ENCODE results near the gene KRT7. TPM values are rescaled to one million over a fixed set of nuclear protein-coding genes. Genes with fewer than 3 reads are reported as not detected.
A peak's percentile ranks its signal among the peaks of the same experiment; 100 is the strongest.
"Not testable (repeated sequence)": the region's sequence is repeated elsewhere in the genome, so short reads cannot be mapped to it uniquely, and the experiment has no call there.

The KRT7 gene
- total RNA-seq, 1 experiment from 2014 or later = not detected

- in situ Hi-C loops (cut with HindIII; ENCODE audit: low pct_unique_long_range_greater_than_20kb, low sequenced_read_pairs) = no loop called here
- DNase-seq (ENCODE audit: low read depth, low spot score) = peak; percentile 75
Measured at GRCh38 chr12:52278575-52279421, 45.8 kb downstream of the KRT7 start.

- peak; percentile 34 for DNase-seq (ENCODE audit: low read depth, low spot score)
- in situ Hi-C loops (cut with HindIII; ENCODE audit: low pct_unique_long_range_greater_than_20kb, low sequenced_read_pairs) = no loop called here
Measured at GRCh38 chr12:52279422-52280318, 46.6 kb downstream of the KRT7 start.

DNA sequence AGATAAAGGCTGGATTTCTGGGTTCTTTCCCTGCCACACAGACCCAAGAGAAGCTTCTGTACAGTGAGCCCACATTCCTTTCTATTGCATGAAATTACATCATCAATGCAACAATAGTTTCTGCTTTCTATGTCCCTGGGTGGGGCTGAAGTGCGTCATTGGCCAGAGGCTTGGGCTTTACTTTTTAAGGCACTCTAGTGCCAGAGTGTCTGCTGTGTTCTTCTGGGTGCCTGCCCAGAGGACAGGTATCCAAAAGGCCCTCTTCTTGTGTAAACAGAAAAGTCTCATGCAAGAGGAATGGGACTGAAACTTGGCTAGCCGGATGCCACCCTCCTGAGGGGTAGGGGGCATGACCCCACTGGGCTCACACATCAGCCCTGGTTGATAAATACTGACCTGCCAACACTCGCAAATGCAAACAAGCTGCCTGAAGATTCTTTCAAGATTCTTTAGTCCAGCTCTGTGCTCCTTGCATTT is 47.3 kb downstream of the KRT7 start:
- DNase-seq (ENCODE audit: low read depth, low spot score) = peak; percentile 78
- in situ Hi-C loops (cut with HindIII; ENCODE audit: low pct_unique_long_range_greater_than_20kb, low sequenced_read_pairs) = no loop called here

DNA sequence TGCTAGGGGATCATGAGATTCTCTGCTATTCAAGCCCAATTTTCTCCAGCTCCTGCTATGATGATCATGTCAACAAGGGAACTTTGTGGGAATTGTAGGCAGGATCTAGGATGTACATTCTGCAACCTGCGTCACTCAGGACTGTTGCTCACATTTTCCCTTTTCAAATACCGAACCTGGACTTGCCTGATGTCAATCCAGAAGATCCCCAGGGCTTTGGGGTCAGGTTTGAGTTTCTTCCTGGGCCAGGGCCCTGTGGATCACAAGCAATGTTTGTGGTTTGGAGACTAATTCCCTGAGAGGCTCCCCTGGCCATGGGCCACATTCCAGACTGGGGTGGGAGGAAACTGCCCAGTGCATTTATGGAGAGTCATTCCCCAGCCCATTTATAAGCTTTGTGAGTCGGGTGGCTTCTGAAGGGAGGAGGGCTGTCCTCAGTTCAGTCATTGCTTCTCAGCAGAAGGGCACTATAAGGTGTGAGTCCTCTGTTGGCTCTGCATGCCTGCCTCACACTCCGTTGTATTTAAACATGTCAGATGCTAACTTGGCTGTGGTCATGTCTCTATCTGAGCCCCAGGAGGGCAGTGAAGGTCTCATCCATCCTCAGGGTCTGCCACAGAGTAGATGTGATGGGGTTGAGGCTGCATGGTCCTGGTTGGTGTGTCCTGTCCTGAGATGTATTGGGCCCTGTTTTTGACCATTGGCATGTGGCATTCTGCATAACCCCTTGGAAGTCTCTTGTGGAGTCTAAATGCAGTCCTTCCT is 47.9 kb downstream of the KRT7 start:
- in situ Hi-C loops (cut with HindIII; ENCODE audit: low pct_unique_long_range_greater_than_20kb, low sequenced_read_pairs) = no loop called here

GRCh38 chr12:52284562-52285171 is 51.6 kb downstream of the KRT7 start:
- in situ Hi-C loops (cut with HindIII; ENCODE audit: low pct_unique_long_range_greater_than_20kb, low sequenced_read_pairs) = no loop called here
- no peak for DNase-seq (ENCODE audit: low read depth, low spot score)

More for the DNA sequence above, 47.9 kb downstream of the KRT7 start:
- DNase-seq (ENCODE audit: low read depth, low spot score) = peak; percentile 94

DNA sequence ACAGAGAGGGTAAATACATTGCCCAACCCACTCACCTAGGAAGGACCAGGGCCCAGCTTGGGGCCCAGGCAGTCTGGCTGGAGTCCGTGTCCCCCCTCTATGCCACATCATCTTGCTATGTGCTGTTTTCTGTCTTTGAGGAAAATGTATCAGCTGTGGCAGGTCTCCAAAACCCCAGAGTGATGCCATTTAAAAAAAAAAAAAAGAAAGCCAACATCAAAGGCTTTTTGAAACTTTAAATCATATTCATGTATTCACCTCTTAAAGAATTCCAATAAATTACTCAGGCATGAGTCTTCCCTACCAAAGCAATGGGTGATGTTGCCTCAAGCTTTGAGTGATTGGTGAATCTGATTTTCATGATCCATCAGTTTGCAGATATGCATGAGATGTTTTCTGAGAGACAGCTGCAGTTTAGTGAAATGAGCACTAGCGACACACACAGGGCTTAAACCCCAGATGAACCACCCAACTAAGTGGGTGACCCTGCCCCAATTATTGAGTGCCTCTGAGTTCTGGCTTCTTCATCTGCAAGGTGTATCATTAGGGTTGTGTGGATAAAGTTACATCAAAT is 52.2 kb downstream of the KRT7 start:
- in situ Hi-C loops (cut with HindIII; ENCODE audit: low pct_unique_long_range_greater_than_20kb, low sequenced_read_pairs) = no loop called here
- no peak for DNase-seq (ENCODE audit: low read depth, low spot score)

DNA sequence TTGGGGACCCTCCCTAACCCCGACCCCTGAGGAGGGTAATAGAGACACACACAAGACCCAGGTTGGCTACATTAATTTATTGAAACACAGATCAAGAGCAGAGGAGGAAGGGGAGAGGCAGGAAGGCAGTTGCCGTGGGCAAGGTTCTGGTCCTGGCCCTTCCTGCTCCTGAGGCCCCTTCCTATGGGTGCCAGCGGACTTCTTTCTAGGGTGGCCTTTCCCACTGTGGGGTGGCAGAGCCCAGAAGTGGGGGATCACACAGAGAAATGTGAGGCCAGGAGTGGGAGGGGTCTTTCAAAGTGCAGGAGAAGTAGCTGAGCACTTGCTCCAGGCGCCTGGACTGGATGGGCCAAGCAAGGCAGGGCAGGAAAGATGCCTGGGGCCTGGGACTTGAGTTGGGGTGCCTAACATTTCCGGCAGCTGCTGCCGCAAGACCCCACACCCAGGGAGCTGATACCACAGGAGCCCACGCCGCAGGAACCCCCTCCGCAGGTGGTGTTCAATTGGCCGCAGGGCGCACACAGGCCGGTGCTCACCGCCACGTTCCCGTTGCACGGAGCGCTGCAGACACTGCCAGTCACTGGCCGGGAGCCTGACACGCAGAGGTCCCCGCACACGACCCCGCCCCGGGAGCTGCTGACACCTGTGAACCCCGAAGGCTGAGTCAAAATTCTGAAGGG is 52.9 kb downstream of the KRT7 start:
- in situ Hi-C loops (cut with HindIII; ENCODE audit: low pct_unique_long_range_greater_than_20kb, low sequenced_read_pairs) = no loop called here
- DNase-seq (ENCODE audit: low read depth, low spot score) = no peak

- DNase-seq (ENCODE audit: low read depth, low spot score); in situ Hi-C loops (cut with HindIII; ENCODE audit: low pct_unique_long_range_greater_than_20kb, low sequenced_read_pairs): not testable (repeated sequence)
Measured at GRCh38 chr12:52286857-52287785, 54.1 kb downstream of the KRT7 start.

DNA sequence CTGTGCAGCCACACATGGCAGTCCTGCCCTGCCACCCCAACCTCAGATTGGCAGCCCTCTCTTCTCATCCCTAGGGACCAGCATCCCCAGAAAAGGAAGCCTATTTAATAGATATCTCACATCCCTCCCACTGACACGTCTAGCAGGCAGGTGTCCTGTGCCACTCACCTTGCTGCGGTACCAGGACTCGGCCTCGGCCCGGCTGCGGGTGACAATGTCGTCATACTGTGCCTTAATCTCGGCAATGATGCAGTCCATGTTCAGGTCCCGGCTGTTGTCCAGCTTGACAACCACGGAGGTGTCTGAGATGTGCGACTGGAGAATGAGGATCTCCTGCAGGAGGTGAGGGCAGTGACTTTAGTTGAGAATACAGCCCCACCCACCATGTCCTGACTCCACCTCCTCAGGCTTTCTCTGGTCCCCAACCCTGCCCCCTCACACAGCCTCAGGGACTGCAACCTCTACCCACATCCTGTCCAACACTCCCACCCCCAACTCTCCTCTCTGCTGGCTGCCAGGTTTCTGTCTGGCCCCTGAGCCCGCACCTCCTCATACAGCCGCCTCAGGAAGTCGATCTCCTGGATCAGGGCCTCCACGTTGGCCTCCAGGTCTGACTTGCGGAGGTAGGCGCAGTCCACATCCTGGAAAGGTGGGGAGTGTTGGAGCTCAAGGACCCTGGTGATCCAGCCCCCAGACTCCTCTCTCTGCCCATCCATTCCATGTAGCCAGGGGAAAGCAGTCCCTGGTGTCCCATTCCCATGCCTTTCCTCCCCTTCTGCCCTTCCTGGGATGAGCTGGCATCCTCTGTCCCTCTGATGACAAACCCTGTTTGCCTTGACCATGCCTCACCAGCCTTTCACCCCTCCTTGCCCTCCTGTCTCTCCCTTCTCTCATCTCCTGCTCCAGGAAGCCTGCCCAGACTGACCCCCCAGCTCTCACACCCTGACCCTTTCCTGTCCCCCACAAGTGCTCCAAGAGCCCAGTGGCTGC is 55.1 kb downstream of the KRT7 start:
- DNase-seq (ENCODE audit: low read depth, low spot score); in situ Hi-C loops (cut with HindIII; ENCODE audit: low pct_unique_long_range_greater_than_20kb, low sequenced_read_pairs): not testable (repeated sequence)

DNA sequence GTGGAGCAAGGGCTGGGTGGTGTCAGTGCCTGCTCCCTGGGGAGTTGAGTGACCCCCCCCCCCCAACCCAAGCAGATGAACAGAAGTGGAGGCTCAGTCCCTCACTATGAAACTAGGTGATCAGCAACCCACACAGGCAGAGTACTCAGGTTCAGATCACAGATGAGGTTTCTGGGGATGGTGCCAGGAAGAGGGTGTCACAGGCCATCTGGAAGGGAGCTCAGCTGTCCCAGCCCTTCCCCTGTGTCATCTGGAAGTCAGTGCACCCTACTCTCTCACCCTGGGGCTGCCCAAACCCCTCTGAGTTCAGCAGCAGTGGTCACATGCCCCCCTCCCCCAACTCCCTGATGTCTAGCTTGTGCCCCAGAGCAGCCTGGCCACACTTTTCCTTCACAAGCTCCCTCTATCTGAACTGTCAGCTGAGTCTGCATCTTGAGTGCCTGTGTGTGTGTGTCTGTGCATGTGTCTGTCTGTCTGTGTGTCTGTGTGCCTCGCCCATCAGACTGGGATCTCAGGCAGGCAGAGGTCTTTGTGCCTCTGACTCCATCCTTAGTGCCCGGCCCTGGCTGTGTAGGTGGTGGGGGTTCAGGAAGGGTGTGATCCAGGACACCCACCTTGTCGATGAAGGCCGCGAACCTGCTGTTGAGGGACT is 57.6 kb downstream of the KRT7 start:
- in situ Hi-C loops (cut with HindIII; ENCODE audit: low pct_unique_long_range_greater_than_20kb, low sequenced_read_pairs); DNase-seq (ENCODE audit: low read depth, low spot score): not testable (repeated sequence)

DNA sequence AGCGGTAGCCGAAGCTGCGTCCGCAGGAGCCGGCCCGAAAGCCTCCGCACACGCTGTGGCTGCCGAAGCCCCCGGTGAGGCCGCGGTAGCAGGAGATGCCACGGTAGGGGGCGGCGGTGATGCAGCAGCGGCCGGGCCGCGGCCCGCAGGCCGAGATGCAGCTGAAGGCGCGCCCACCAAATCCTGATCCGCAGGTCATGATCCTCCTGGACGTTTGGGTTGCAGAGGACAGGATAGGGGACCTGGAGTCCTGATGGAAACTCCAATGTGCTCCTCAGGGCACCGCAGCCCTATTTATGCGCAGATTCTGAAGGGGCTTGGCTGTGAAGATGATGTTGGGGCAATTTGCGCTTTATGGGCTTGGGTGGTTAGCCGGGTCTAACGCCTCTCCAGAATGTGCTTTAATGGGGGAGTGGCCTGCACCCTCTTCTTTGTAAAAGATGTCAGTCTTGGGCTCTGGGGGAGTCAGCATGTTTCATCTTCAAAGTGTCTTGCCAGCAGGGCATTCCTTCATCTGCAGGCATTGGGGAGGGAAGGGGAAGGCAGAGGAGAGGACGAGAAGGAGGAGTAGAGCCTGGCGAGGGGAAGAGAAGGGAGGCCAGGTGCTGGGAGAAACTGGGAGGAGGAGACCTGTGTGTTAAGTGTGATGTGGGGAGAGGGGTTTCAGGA is 58.4 kb downstream of the KRT7 start, which contains the start of gene KRT81:
Gene KRT81, minus strand, starts transcription at position 268 of the 669 bp plus-strand sequence. Its CDS starts 69 bp downstream, at position 199.
- in situ Hi-C loops (cut with HindIII; ENCODE audit: low pct_unique_long_range_greater_than_20kb, low sequenced_read_pairs) = no loop called here

DNA sequence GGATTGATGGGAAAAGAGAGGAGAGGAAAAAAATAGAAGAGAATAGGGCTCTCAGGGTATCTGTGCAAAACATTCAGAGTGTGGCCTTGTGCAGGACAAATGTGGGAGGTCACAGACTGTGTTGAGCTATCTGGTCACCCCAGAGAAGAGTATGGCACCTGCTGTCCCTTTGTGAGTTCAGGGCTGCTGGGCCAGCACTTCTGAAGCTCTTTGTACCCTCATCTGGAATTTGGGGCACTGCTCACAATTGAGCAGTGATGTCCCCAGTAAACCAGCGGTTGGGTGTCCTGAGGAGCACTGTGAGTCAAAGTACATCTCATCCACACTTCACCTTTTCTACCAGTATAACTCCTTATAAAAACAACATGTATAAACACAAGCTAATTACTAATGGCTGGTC is 60.9 kb downstream of the KRT7 start:
- in situ Hi-C loops (cut with HindIII; ENCODE audit: low pct_unique_long_range_greater_than_20kb, low sequenced_read_pairs) = no loop called here
- DNase-seq (ENCODE audit: low read depth, low spot score) = no peak

More for the DNA sequence above, 58.4 kb downstream of the KRT7 start, which contains the start of gene KRT81:
- no peak for DNase-seq (ENCODE audit: low read depth, low spot score)

DNA sequence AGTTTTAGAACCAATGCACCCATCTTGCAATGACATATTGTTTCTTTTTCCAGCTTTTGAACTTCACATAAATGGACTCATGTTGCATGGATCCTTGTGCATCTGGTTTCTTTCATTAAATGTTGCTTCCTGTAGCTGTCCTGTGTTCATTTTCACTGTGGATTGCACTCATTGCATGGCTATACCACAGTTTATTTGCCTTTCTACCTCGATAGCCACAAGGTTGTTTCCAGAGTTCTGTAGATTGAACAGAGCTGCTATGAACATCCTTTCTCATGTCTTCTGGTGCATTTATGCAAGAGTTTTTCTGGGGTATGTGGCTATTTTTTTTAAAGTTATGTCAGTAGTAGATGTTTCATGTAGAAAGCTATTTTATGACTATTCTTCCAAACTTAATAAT is 61.8 kb downstream of the KRT7 start:
- no peak for DNase-seq (ENCODE audit: low read depth, low spot score)
- in situ Hi-C loops (cut with HindIII; ENCODE audit: low pct_unique_long_range_greater_than_20kb, low sequenced_read_pairs) = no loop called here
